ENCODE measurements around the gene DTNB.

- TF ChIP-seq EP300 (IDR thresholded peaks at IDR 0.05; ENCODE audit: borderline replicate concordance) = no peak
- no peak for TF ChIP-seq YY1 (IDR thresholded peaks at IDR 0.05; ENCODE audit: low read depth)
- no peak for TF ChIP-seq REST (IDR thresholded peaks at IDR 0.05; ENCODE audit: low read depth)
- TF ChIP-seq TEAD4 (IDR thresholded peaks at IDR 0.05) = no peak
- TF ChIP-seq NFIC (IDR thresholded peaks at IDR 0.05) = no peak
- no peak for TF ChIP-seq CEBPB (IDR thresholded peaks at IDR 0.05)
- TF ChIP-seq CREB1 (IDR thresholded peaks at IDR 0.05; ENCODE audit: low read depth) = no peak
- no peak for TF ChIP-seq TAF1 (IDR thresholded peaks at IDR 0.05; ENCODE audit: low read depth)
- TF ChIP-seq FOXM1 (IDR thresholded peaks at IDR 0.05; ENCODE audit: borderline replicate concordance, low read depth) = no peak
Observed at GRCh38 chr2:25576596-25576995, 96.8 kb downstream of the DTNB start.
